ENCODE measurements around the gene ANXA3. TPM values are rescaled to one million over a fixed set of nuclear protein-coding genes. Genes with fewer than 3 reads are reported as not detected.

ANXA3 gene
- total RNA-seq, 1 donor from 2014 or later: 68.7 TPM

DNA sequence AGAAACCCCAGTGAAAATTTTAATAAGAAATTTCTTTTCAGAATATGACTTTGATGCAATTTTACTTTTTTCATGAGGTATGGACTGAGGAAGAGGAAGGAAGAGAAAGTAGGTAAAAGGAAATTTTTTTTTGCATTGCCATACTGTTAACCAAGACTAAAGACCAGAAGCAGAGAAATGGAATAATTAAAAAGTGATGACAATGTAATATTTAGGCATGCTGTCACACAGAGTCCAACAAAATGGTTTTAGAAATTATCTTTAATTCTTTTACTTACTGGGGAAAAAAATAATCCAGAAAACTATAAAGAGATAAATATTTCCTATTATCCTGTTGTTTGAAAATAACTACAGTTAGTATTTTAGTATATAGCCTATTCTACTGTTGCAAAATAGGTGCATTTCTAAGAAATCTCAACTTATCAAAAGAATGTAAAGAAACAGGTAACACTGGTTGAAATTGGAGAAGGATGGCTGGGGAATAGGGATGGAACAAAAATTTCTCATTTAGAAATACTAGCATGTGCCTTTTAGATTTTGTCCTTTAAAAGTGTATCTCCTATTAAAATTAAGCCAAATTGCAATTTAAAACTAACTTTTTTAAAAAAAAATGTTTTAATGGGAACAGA lies 92.6 kb downstream of the ANXA3 start:
- Mint-ChIP-seq H3K9me3 (ENCODE audit: unreplicated experiment) (no peaks in the 10 kb centered on the region), H3K27ac (ENCODE audit: unreplicated experiment) (no peak overlapping the region), H3K27me3 (ENCODE audit: low read depth, unreplicated experiment) (peaks cover 4% of the 10 kb centered on the region), H3K4me1 (ENCODE audit: low read depth, unreplicated experiment) (peaks cover 16% of the 10 kb centered on the region), H3K4me3 (ENCODE audit: unreplicated experiment) (no peak overlapping the region), H3K36me3 (ENCODE audit: low read depth, unreplicated experiment) (no peaks in the 10 kb centered on the region)
- no peaks in the 10 kb centered on the region for H3K9me3 ChIP-seq (ENCODE audit: insufficient read depth, low read depth, low read length)
- no peaks in the 10 kb centered on the region for H3K36me3 ChIP-seq (ENCODE audit: insufficient read depth, low read length)
- no peak overlapping the region for H3K9ac ChIP-seq (ENCODE audit: low read length)
- no peak for FAIRE-seq
- H3K79me2 ChIP-seq (ENCODE audit: insufficient read depth, low read length): no peaks in the 10 kb centered on the region
- no peak overlapping the region for H3K27ac ChIP-seq (ENCODE audit: low read depth, low read length)
- no peak overlapping the region for H3K4me2 ChIP-seq (ENCODE audit: low read length)
- H3K4me1 ChIP-seq (ENCODE audit: insufficient read depth, low read length): peaks cover 22% of the 10 kb centered on the region
- no peak for DNase-seq (ENCODE audit: low read depth)
- H4K20me1 ChIP-seq (ENCODE audit: insufficient read depth, low read length): no peaks in the 10 kb centered on the region
- no peaks in the 10 kb centered on the region for H3K27me3 ChIP-seq (ENCODE audit: insufficient read depth, low read length)
- no peak for TF ChIP-seq EZH2 (IDR thresholded peaks at IDR 0.05; ENCODE audit: insufficient read depth, low read length)
- H2AFZ ChIP-seq (ENCODE audit: low read depth, low read length): no peak overlapping the region
- H3K4me3 ChIP-seq (ENCODE audit: insufficient read depth, low read depth, low read length): no peak overlapping the region

DNA sequence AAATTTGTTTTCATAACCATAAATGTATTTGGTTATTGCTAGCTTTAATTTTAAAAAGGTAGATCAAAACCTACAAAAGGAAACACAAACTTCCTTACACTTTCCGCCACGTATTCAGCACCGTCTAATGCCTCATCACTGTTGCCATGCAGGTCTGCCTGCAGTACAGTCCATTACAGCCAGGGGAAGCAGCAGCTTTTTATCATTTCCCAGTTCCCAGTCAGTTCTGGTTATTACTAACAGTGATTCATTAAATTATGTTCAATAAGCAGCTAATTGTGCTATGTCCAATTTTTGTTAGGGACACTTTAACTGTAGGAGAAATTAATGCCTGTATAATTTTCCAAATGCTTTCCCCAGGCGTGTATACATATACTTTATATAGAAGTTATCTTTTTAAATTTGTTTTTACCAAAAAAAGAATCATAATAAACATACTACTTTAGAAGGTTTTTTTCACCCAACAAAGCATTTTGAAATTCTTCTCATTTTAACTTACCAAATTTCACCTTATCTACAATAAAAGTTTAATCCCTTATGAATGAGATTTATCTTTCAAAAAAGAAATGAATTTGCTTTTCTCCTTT lies 93.3 kb downstream of the ANXA3 start:
- Mint-ChIP-seq H3K4me3 (ENCODE audit: unreplicated experiment) (no peak overlapping the region), H3K36me3 (ENCODE audit: low read depth, unreplicated experiment) (no peaks in the 10 kb centered on the region), H3K27me3 (ENCODE audit: low read depth, unreplicated experiment) (peaks cover 4% of the 10 kb centered on the region), H3K4me1 (ENCODE audit: low read depth, unreplicated experiment) (peaks cover 17% of the 10 kb centered on the region), H3K9me3 (ENCODE audit: unreplicated experiment) (no peaks in the 10 kb centered on the region), H3K27ac (ENCODE audit: unreplicated experiment) (peak overlapping the region; percentile 97)
- no peak overlapping the region for H2AFZ ChIP-seq (ENCODE audit: low read depth, low read length)
- H3K9me3 ChIP-seq (ENCODE audit: insufficient read depth, low read depth, low read length): no peaks in the 10 kb centered on the region
- peaks cover 22% of the 10 kb centered on the region for H3K4me1 ChIP-seq (ENCODE audit: insufficient read depth, low read length)
- no peaks in the 10 kb centered on the region for H3K79me2 ChIP-seq (ENCODE audit: insufficient read depth, low read length)
- H3K27me3 ChIP-seq (ENCODE audit: insufficient read depth, low read length): no peaks in the 10 kb centered on the region
- H4K20me1 ChIP-seq (ENCODE audit: insufficient read depth, low read length): no peaks in the 10 kb centered on the region
- no peaks in the 10 kb centered on the region for H3K36me3 ChIP-seq (ENCODE audit: insufficient read depth, low read length)
- peak overlapping the region; percentile 76 for H3K9ac ChIP-seq (ENCODE audit: low read length)
- H3K4me2 ChIP-seq (ENCODE audit: low read length): peak overlapping the region; percentile 81
- DNase-seq (ENCODE audit: low read depth) (peak; percentile 77), FAIRE-seq (peak; percentile 79)
- TF ChIP-seq EZH2 (IDR thresholded peaks at IDR 0.05; ENCODE audit: insufficient read depth, low read length) (no peak), CTCF (IDR thresholded peaks at IDR 0.05; ENCODE audit: insufficient read depth, low read depth, low read length) (peak; percentile 94)
- H3K4me3 ChIP-seq (ENCODE audit: insufficient read depth, low read depth, low read length): no peak overlapping the region
- H3K27ac ChIP-seq (ENCODE audit: low read depth, low read length): peak overlapping the region; percentile 92

- no peaks in the 10 kb centered on the region for H3K27me3 ChIP-seq (ENCODE audit: insufficient read depth, low read length)
- peak overlapping the region; percentile 92 for H3K27ac ChIP-seq (ENCODE audit: low read depth, low read length)
- H2AFZ ChIP-seq (ENCODE audit: low read depth, low read length): peak overlapping the region; percentile 71
- peak overlapping the region; percentile 81 for H3K4me2 ChIP-seq (ENCODE audit: low read length)
- peaks cover 25% of the 10 kb centered on the region for H3K4me1 ChIP-seq (ENCODE audit: insufficient read depth, low read length)
- peak; percentile 93 for FAIRE-seq
- Mint-ChIP-seq H3K27me3 (ENCODE audit: low read depth, unreplicated experiment) (peaks cover 4% of the 10 kb centered on the region), H3K4me3 (ENCODE audit: unreplicated experiment) (no peak overlapping the region), H3K36me3 (ENCODE audit: low read depth, unreplicated experiment) (no peaks in the 10 kb centered on the region), H3K4me1 (ENCODE audit: low read depth, unreplicated experiment) (peaks cover 27% of the 10 kb centered on the region), H3K9me3 (ENCODE audit: unreplicated experiment) (no peaks in the 10 kb centered on the region), H3K27ac (ENCODE audit: unreplicated experiment) (peak overlapping the region; percentile 97)
- no peaks in the 10 kb centered on the region for H4K20me1 ChIP-seq (ENCODE audit: insufficient read depth, low read length)
- no peaks in the 10 kb centered on the region for H3K36me3 ChIP-seq (ENCODE audit: insufficient read depth, low read length)
- peak overlapping the region; percentile 76 for H3K9ac ChIP-seq (ENCODE audit: low read length)
- peak; percentile 94 for DNase-seq (ENCODE audit: low read depth)
- H3K9me3 ChIP-seq (ENCODE audit: insufficient read depth, low read depth, low read length): no peaks in the 10 kb centered on the region
- no peak for TF ChIP-seq EZH2 (IDR thresholded peaks at IDR 0.05; ENCODE audit: insufficient read depth, low read length)
- TF ChIP-seq CTCF (IDR thresholded peaks at IDR 0.05; ENCODE audit: insufficient read depth, low read depth, low read length): no peak
- no peaks in the 10 kb centered on the region for H3K79me2 ChIP-seq (ENCODE audit: insufficient read depth, low read length)
- peak overlapping the region; percentile 32 for H3K4me3 ChIP-seq (ENCODE audit: insufficient read depth, low read depth, low read length)
These were observed 94.5 kb downstream of the ANXA3 start for GRCh38 chr4:78645853-78646757.
